GM23338 (cell line): ENCODE data around the gene IL2. TPM values are rescaled to one million over a fixed set of nuclear protein-coding genes. Genes with fewer than 3 reads are reported as not detected.

Experiments used
- ATAC-seq: fragments of 200-7000 bp; cut with Tn5 transposase; 3 replicates; pipeline ENCODE4 v1.9.1; 2020
- DNase-seq: peaks from one replicate; pipeline ENCODE4 v3.0.0-alpha.2; 2015; ENCODE audit warnings: low spot score
- H2AFZ ChIP-seq: fragments of 200-600 bp; sonication (generic); 2 replicates; pipeline ENCODE4 v1.8.0; 2016; ENCODE audit warnings: antibody characterized with exemption, mild to moderate bottlenecking, moderate library complexity
- H3F3A ChIP-seq: fragments of 200-600 bp; sonication (generic); replicated peaks from 2 replicates; pipeline ENCODE4 v1.8.0; 2017; ENCODE audit warnings: antibody characterized with exemption, mixed run types, low read depth
- H3K27ac ChIP-seq: fragments of 200-600 bp; sonication (generic); 2 replicates; pipeline ENCODE4 v1.6.1; 2016; ENCODE audit warnings: low read depth
- H3K27me3 ChIP-seq: fragments of 200-600 bp; sonication (generic); 2 replicates; pipeline ENCODE4 v1.8.0; 2016; ENCODE audit warnings: mild to moderate bottlenecking, mixed run types, moderate library complexity; ENCODE audit not compliant: insufficient read depth
- H3K36me3 ChIP-seq: fragments of 200-600 bp; sonication (generic); 2 replicates; pipeline ENCODE4 v1.8.0; 2016; ENCODE audit warnings: mild to moderate bottlenecking; ENCODE audit not compliant: insufficient read depth
- H3K4me1 ChIP-seq: fragments of 200-600 bp; sonication (generic); 2 replicates; pipeline ENCODE4 v1.8.0; 2016; ENCODE audit warnings: mild to moderate bottlenecking, moderate library complexity; ENCODE audit not compliant: insufficient read depth
- H3K4me2 ChIP-seq: fragments of 200-600 bp; sonication (generic); 2 replicates; pipeline ENCODE4 v1.7.1; 2017; ENCODE audit warnings: mixed run types
- H3K4me3 ChIP-seq: fragments of 200-600 bp; sonication (generic); 2 replicates; pipeline ENCODE4 v1.6.1; 2016; ENCODE audit warnings: mixed run types
- H3K79me2 ChIP-seq: fragments of 200-600 bp; sonication (generic); replicated peaks from 2 replicates; pipeline ENCODE4 v1.8.0; 2017; ENCODE audit warnings: mild to moderate bottlenecking; ENCODE audit not compliant: insufficient read depth
- H3K9me2 ChIP-seq: fragments of 200-600 bp; sonication (generic); 2 replicates; pipeline ENCODE4 v1.8.0; 2017; ENCODE audit not compliant: insufficient read depth
- H4K20me1 ChIP-seq: fragments of 200-600 bp; sonication (generic); replicated peaks from 2 replicates; pipeline ENCODE4 v1.8.0; 2017; ENCODE audit warnings: mild to moderate bottlenecking; ENCODE audit not compliant: insufficient read depth
- H3K27ac Mint-ChIP-seq: 2 replicates; pipeline ENCODE4 v1.8.0; 2020; ENCODE audit warnings: inconsistent platforms, mild to moderate bottlenecking, moderate library complexity, mixed read lengths
- H3K27me3 Mint-ChIP-seq: 3 replicates; pipeline ENCODE4 v1.8.0; 2022; ENCODE audit warnings: low read depth, mild to moderate bottlenecking, moderate library complexity, mixed read lengths, inconsistent platforms; ENCODE audit not compliant: insufficient read depth, poor library complexity
- H3K36me3 Mint-ChIP-seq: 3 replicates; pipeline ENCODE4 v1.8.0; 2021; ENCODE audit warnings: low read depth, mild to moderate bottlenecking, inconsistent platforms, moderate library complexity, mixed read lengths
- H3K4me1 Mint-ChIP-seq: 3 replicates; pipeline ENCODE4 v1.8.0; 2020; ENCODE audit warnings: mild to moderate bottlenecking, inconsistent platforms, mixed read lengths
- H3K4me3 Mint-ChIP-seq: 3 replicates; pipeline ENCODE4 v1.8.0; 2021; ENCODE audit warnings: moderate library complexity, mild to moderate bottlenecking, inconsistent platforms, mixed read lengths
- H3K9me3 Mint-ChIP-seq: 3 replicates; pipeline ENCODE4 v1.8.0; 2020; ENCODE audit warnings: moderate library complexity, mild to moderate bottlenecking, inconsistent platforms, mixed read lengths
- CREB1 ChIP-seq: fragments of 250-450 bp; sonication (Bioruptor Pico); IDR thresholded peaks from 2 replicates; pipeline ENCODE4 v1.5.0; 2020; ENCODE audit warnings: low read depth, mild to moderate bottlenecking, moderate library complexity
- CTCF ChIP-seq, 2 experiments: fragments of 200-600 bp in 1 of 2; sonication (generic) in 1 of 2; conservative IDR thresholded peaks; 2 replicates each; pipeline versions ENCODE4 v1.5.1 to v1.6.1; 2016 to 2017; ENCODE audit warnings: antibody characterized with exemption in 2 of 2, low read depth in 2 of 2, mild to moderate bottlenecking in 2 of 2, moderate library complexity in 1 of 2
- EZH2 ChIP-seq: fragments of 200-600 bp; sonication (generic); IDR thresholded peaks from one replicate; pipeline ENCODE4 v1.8.0; 2017; ENCODE audit warnings: antibody characterized with exemption, mild to moderate bottlenecking, low read depth; ENCODE audit not compliant: unreplicated experiment
- EZH2phosphoT487 ChIP-seq: fragments of 200-600 bp; sonication (generic); IDR thresholded peaks from one replicate; pipeline ENCODE4 v1.8.1; 2018; ENCODE audit warnings: antibody characterized with exemption; ENCODE audit not compliant: unreplicated experiment
- JUNB ChIP-seq: IDR thresholded peaks from one replicate; pipeline ENCODE4 v1.6.1; 2016; ENCODE audit warnings: antibody characterized with exemption; ENCODE audit not compliant: unreplicated experiment
- POLR2AphosphoS5 ChIP-seq: IDR thresholded peaks from 2 replicates; pipeline ENCODE4 v1.6.1; 2016; ENCODE audit warnings: antibody characterized with exemption, low read depth
- REST ChIP-seq: IDR thresholded peaks from one replicate; pipeline ENCODE4 v1.6.1; 2018; ENCODE audit warnings: antibody characterized with exemption; ENCODE audit not compliant: unreplicated experiment
- STAT1 ChIP-seq: IDR thresholded peaks from one replicate; pipeline ENCODE4 v1.6.1; 2016; ENCODE audit warnings: antibody characterized with exemption; ENCODE audit not compliant: unreplicated experiment
- ZNF114 ChIP-seq: fragments of 250-450 bp; sonication (Bioruptor Pico); IDR thresholded peaks from 2 replicates; pipeline ENCODE4 v1.5.0; 2020; ENCODE audit warnings: mild to moderate bottlenecking, moderate library complexity
- ZNF331 ChIP-seq: fragments of 250-450 bp; sonication (Bioruptor Pico); IDR thresholded peaks from 2 replicates; pipeline ENCODE4 v1.5.0; 2020; ENCODE audit warnings: low read depth, mild to moderate bottlenecking, moderate library complexity
- ZNF462 ChIP-seq: fragments of 250-450 bp; sonication (Bioruptor Pico); IDR thresholded peaks from 2 replicates; pipeline ENCODE4 v1.5.0; 2020; ENCODE audit warnings: mild to moderate bottlenecking, moderate library complexity
- polyA plus RNA-seq: library from polyadenylated mRNA; unstranded; fragments of >200 nt; fragmentation: Nextera tagmentation; extraction: Ambion mirVana; gene quantifications from 2 replicates; pipeline ENCODE4 v1.2.1, GENCODE V29; 2016
- total RNA-seq: library from RNA; depleted of rRNA; stranded (reverse); fragments of >200 nt; shearing (Covaris generic); gene quantifications from 2 replicates; pipeline ENCODE4 v1.2.3, GENCODE V29; 2014

The IL2 gene
- total and polyA plus RNA-seq, 2 experiments from 2014 or later: not detected

GRCh38 chr4:122469457-122469856 is 12.9 kb upstream of the IL2 start:
- H3K27me3 Mint-ChIP-seq: peaks cover 2% of the 10 kb centered on the region
- TF ChIP-seq ZNF114 (CRISPR knock-in tag) (no peak), ZNF331 (CRISPR knock-in tag) (no peak), STAT1 (no peak)
- no peaks in the 10 kb centered on the region for H3K4me1 Mint-ChIP-seq
- no peaks in the 10 kb centered on the region for H3K9me2 ChIP-seq
- peaks cover 15% of the 10 kb centered on the region for H3K9me3 Mint-ChIP-seq
- H3F3A ChIP-seq: no peaks in the 10 kb centered on the region
- ATAC-seq: no peak
- no peaks in the 10 kb centered on the region for H4K20me1 ChIP-seq
- no peaks in the 10 kb centered on the region for H3K36me3 ChIP-seq
- no peak overlapping the region for H3K4me3 Mint-ChIP-seq
- no peaks in the 10 kb centered on the region for H3K79me2 ChIP-seq
- H3K4me1 ChIP-seq: no peaks in the 10 kb centered on the region
- H3K27me3 ChIP-seq: no peaks in the 10 kb centered on the region
- peaks cover 6% of the 10 kb centered on the region; the same call in 2 of the 3 replicates for H3K36me3 Mint-ChIP-seq
- H2AFZ ChIP-seq: no peak overlapping the region
- H3K4me3 ChIP-seq: no peak overlapping the region
- DNase-seq: no peak
- no peak overlapping the region for H3K27ac ChIP-seq
- H3K4me2 ChIP-seq: no peak overlapping the region
- no peak overlapping the region for H3K27ac Mint-ChIP-seq

- Histone ChIP-seq H3K79me2 (no peaks in the 10 kb centered on the region), H2AFZ (peak overlapping the region; percentile 34; the same call in 1 of the 2 replicates), H3K4me3 (no peak overlapping the region), H3F3A (no peaks in the 10 kb centered on the region), H3K9me2 (peaks cover 4% of the 10 kb centered on the region; the same call in 1 of the 2 replicates), H3K36me3 (no peaks in the 10 kb centered on the region), H3K27ac (no peak overlapping the region; the same call in 1 of the 2 replicates), H3K27me3 (no peaks in the 10 kb centered on the region), H3K4me1 (no peaks in the 10 kb centered on the region), H4K20me1 (no peaks in the 10 kb centered on the region), H3K4me2 (no peak overlapping the region; the same call in 1 of the 2 replicates)
- Mint-ChIP-seq H3K4me3 (no peak overlapping the region), H3K4me1 (peaks cover 7% of the 10 kb centered on the region; the same call in 2 of the 3 replicates), H3K27ac (no peak overlapping the region), H3K36me3 (no peaks in the 10 kb centered on the region), H3K9me3 (no peaks in the 10 kb centered on the region), H3K27me3 (peaks cover 5% of the 10 kb centered on the region)
- DNase-seq: peak; percentile 1
- ATAC-seq: no peak
- TF ChIP-seq REST: no peak
- no peak for TF ChIP-seq STAT1
- TF ChIP-seq CREB1: no peak
- TF ChIP-seq EZH2phosphoT487: no peak
- no peak for TF ChIP-seq JUNB
- no peak for TF ChIP-seq EZH2
- no peak for TF ChIP-seq CTCF (conservative IDR thresholded peaks at IDR 0.05; ENCODE audit: low read depth in 2 of 2)
- TF ChIP-seq POLR2AphosphoS5: no peak
- no peak for TF ChIP-seq ZNF462 (CRISPR knock-in tag)
Observed at GRCh38 chr4:122458625-122459024, 2.1 kb upstream of the IL2 start.
